Epithelial cell of proximal tubule (primary cell): ENCODE measurements around the gene TOMM20L. TPM values are rescaled to one million over a fixed set of nuclear protein-coding genes. Genes with fewer than 3 reads are reported as not detected.

Source experiments
- DNase-seq: peaks from one replicate; pipeline ENCODE4 v3.0.0-alpha.2; 2011; ENCODE audit warnings: low read depth
- H3K4me3 ChIP-seq: 2 replicates; pipeline ENCODE4 v1.5.1; 2011; ENCODE audit warnings: low read depth, mild to moderate bottlenecking, low read length
- CTCF ChIP-seq: conservative IDR thresholded peaks from 2 replicates; pipeline ENCODE4 v1.5.1; 2012; ENCODE audit warnings: low read depth, mild to moderate bottlenecking, low read length
- total RNA-seq: library from RNA; depleted of rRNA; stranded (reverse); fragments of >200 nt; gene quantifications from 2 replicates; pipeline ENCODE4 v1.2.3, GENCODE V29; 2015

The TOMM20L gene
- total RNA-seq, 1 donor from 2014 or later: not detected

- H3K4me3 ChIP-seq: no peak overlapping the region
- no peak for TF ChIP-seq CTCF
- DNase-seq: no peak
Measured at GRCh38 chr14:58367296-58367695, 28.4 kb upstream of the TOMM20L start.

GRCh38 chr14:58368956-58369355 is 26.8 kb upstream of the TOMM20L start:
- no peak for TF ChIP-seq CTCF
- DNase-seq: no peak
- no peak overlapping the region for H3K4me3 ChIP-seq

GRCh38 chr14:58376791-58377190 is 18.9 kb upstream of the TOMM20L start:
- no peak overlapping the region for H3K4me3 ChIP-seq
- TF ChIP-seq CTCF: no peak
- DNase-seq: no peak

GRCh38 chr14:58390830-58391229 is 4.9 kb upstream of the TOMM20L start:
- H3K4me3 ChIP-seq: no peak overlapping the region
- DNase-seq: no peak
- no peak for TF ChIP-seq CTCF

GRCh38 chr14:58395562-58395811 is 243 bp upstream of the TOMM20L start:
- no peak for TF ChIP-seq CTCF
- DNase-seq: no peak
- H3K4me3 ChIP-seq: peak overlapping the region; percentile 54

- no peak for DNase-seq
- no peak overlapping the region for H3K4me3 ChIP-seq
- TF ChIP-seq CTCF: no peak
Measured at GRCh38 chr14:58397156-58397555, 1.4 kb downstream of the TOMM20L start.

- no peak for TF ChIP-seq CTCF
- H3K4me3 ChIP-seq: no peak overlapping the region
- no peak for DNase-seq
Measured at GRCh38 chr14:58398495-58398894, 2.8 kb downstream of the TOMM20L start.
